HG02623 (cell line): ENCODE data around the gene HMGCL.

Source experiments
- ATAC-seq: cut with Tn5 transposase; IDR thresholded peaks from one replicate; pipeline ENCODE4 v1.9.1; 2021; ENCODE audit warnings: moderate library complexity; ENCODE audit not compliant: unreplicated experiment

The HMGCL gene

GRCh38 chr1:23779826-23780371 lies 45.3 kb downstream of the HMGCL start:
- ATAC-seq, result no peak

GRCh38 chr1:23777979-23778814 lies 47.0 kb downstream of the HMGCL start, which contains the start of gene PITHD1:
TSS of gene PITHD1 (plus strand) at chr1:23778418. CDS start at chr1:23778516, 98 bp downstream.
- ATAC-seq, result peak; percentile 81

- ATAC-seq, result no peak
Measured at GRCh38 chr1:23776217-23776616, 49.0 kb downstream of the HMGCL start.

GRCh38 chr1:23774174-23774880 lies 50.9 kb downstream of the HMGCL start:
- no peak for ATAC-seq

GRCh38 chr1:23772854-23773242 lies 52.4 kb downstream of the HMGCL start:
- no peak for ATAC-seq

GRCh38 chr1:23772049-23772853 lies 53.0 kb downstream of the HMGCL start:
- peak; percentile 47 for ATAC-seq

- no peak for ATAC-seq
Measured at GRCh38 chr1:23768733-23769132, 56.5 kb downstream of the HMGCL start.

GRCh38 chr1:23763041-23763577 lies 62.1 kb downstream of the HMGCL start:
- ATAC-seq, result no peak

- ATAC-seq, result no peak
Measured at GRCh38 chr1:23759277-23759676, 66.0 kb downstream of the HMGCL start.

- no peak for ATAC-seq
Measured at GRCh38 chr1:23757812-23758211, 67.4 kb downstream of the HMGCL start.

- no peak for ATAC-seq
Measured at GRCh38 chr1:23756676-23757075, 68.6 kb downstream of the HMGCL start.

- no peak for ATAC-seq
Measured at GRCh38 chr1:23752909-23753308, 72.3 kb downstream of the HMGCL start.
